ENCODE data around the gene CDC20. TPM values are rescaled to one million over a fixed set of nuclear protein-coding genes. Genes with fewer than 3 reads are reported as not detected.

The CDC20 gene
- total RNA-seq, 1 experiment from 2014 or later: 123 TPM

- Mint-ChIP-seq H3K27me3 (ENCODE audit: insufficient read depth, unreplicated experiment) (no peaks in the 10 kb centered on the region), H3K36me3 (ENCODE audit: insufficient read depth, unreplicated experiment) (peaks cover 67% of the 10 kb centered on the region), H3K9me3 (ENCODE audit: unreplicated experiment) (no peaks in the 10 kb centered on the region), H3K4me1 (ENCODE audit: low read depth, unreplicated experiment) (peaks cover 40% of the 10 kb centered on the region), H3K27ac (ENCODE audit: unreplicated experiment) (no peak overlapping the region), H3K4me3 (ENCODE audit: unreplicated experiment) (peak overlapping the region; percentile 93)
- DNase-seq: no peak
- Histone ChIP-seq H3K4me1 (peaks cover 40% of the 10 kb centered on the region), H3K9me3 (no peaks in the 10 kb centered on the region), H3K4me3 (ENCODE audit: low read depth, low read length) (no peak overlapping the region), H3K27me3 (replicated peaks; ENCODE audit: control insufficient read depth, insufficient read depth, low read length) (no peaks in the 10 kb centered on the region), H3K36me3 (ENCODE audit: control insufficient read depth, insufficient read depth, low read length) (peaks cover 7% of the 10 kb centered on the region)
- ChIA-PET POLR2A (no interaction called here), CTCF (no interaction called here)
- intact Hi-C loops (cut with micrococcal nuclease; ENCODE audit: unreplicated experiment): no loop called here
- TF ChIP-seq, protein P1, sequence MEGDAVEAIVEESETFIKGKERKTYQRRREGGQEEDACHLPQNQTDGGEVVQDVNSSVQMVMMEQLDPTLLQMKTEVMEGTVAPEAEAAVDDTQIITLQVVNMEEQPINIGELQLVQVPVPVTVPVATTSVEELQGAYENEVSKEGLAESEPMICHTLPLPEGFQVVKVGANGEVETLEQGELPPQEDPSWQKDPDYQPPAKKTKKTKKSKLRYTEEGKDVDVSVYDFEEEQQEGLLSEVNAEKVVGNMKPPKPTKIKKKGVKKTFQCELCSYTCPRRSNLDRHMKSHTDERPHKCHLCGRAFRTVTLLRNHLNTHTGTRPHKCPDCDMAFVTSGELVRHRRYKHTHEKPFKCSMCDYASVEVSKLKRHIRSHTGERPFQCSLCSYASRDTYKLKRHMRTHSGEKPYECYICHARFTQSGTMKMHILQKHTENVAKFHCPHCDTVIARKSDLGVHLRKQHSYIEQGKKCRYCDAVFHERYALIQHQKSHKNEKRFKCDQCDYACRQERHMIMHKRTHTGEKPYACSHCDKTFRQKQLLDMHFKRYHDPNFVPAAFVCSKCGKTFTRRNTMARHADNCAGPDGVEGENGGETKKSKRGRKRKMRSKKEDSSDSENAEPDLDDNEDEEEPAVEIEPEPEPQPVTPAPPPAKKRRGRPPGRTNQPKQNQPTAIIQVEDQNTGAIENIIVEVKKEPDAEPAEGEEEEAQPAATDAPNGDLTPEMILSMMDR (IDR thresholded peaks at IDR 0.05; ENCODE audit: insufficient read depth in 1 of 2, low read depth in 1 of 2, low read length in 1 of 2, severe bottlenecking in 1 of 2, unreplicated experiment in 1 of 2): no peak
- BruUV-seq (replicated peaks): no TSS peak
These were observed 1.8 kb downstream of the CDC20 start for GRCh38 chr1:43360616-43361015.

DNA sequence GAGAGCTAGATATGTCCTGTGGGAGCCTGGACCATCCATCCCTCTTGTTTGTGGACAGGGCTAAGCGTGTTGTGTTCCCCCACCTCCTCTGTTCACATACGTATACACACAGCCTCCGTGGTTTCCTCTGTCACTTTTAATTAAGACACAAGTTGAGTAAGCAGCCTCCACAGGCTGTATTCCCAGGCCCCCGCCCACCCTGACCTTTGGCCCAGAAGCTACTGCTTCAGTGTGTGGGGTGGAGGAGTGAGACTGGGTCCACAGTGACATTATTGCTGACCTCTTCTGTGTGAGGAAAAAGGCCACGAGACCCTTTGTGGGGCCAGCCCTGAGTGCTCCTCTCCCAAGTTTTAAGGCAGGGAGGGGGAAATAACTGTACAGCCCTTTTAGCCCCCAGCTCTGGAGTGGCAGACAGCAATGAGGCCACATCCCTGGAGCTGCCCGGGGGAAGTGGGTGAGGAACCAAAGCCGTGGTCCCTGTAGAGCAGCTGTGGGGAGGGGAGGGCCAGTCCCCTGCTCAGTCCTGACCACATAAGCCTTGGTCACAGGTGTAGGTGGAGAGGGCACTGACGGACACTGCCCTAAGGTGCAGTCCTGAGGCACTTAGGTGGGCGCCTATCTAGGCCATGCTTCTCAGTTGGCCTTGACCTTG, 4.6 kb downstream of the CDC20 start:
- CTCF ChIA-PET: no interaction called here
- peak overlapping the region; percentile 46 for H3K27ac Mint-ChIP-seq (ENCODE audit: unreplicated experiment)
- DNase-seq: peak in 1 of 2 experiments; percentile 60
- H3K9me3 ChIP-seq: no peaks in the 10 kb centered on the region
- peaks cover 76% of the 10 kb centered on the region for H3K36me3 Mint-ChIP-seq (ENCODE audit: insufficient read depth, unreplicated experiment)
- no peak overlapping the region for H3K4me3 Mint-ChIP-seq (ENCODE audit: unreplicated experiment)
- peaks cover 48% of the 10 kb centered on the region for H3K4me1 Mint-ChIP-seq (ENCODE audit: low read depth, unreplicated experiment)
- TF ChIP-seq, protein P1 (IDR thresholded peaks at IDR 0.05; ENCODE audit: insufficient read depth in 1 of 2, low read depth in 1 of 2, low read length in 1 of 2, severe bottlenecking in 1 of 2, unreplicated experiment in 1 of 2): no peak
- peaks cover 45% of the 10 kb centered on the region for H3K4me1 ChIP-seq
- H3K27me3 ChIP-seq (replicated peaks; ENCODE audit: control insufficient read depth, insufficient read depth, low read length): no peaks in the 10 kb centered on the region
- no peaks in the 10 kb centered on the region for H3K9me3 Mint-ChIP-seq (ENCODE audit: unreplicated experiment)
- peaks cover 7% of the 10 kb centered on the region for H3K36me3 ChIP-seq (ENCODE audit: control insufficient read depth, insufficient read depth, low read length)
- intact Hi-C loops (cut with micrococcal nuclease; ENCODE audit: unreplicated experiment): no loop called here
- H3K4me3 ChIP-seq (ENCODE audit: low read depth, low read length): no peak overlapping the region
- no TSS peak for BruUV-seq (replicated peaks)
- POLR2A ChIA-PET: interaction anchor here (0.6 to 0.7 kb wide), 2 partner anchors 26 to 211 kb away, joined by 3 to 5 read pairs; partner anchors contain the start of genes MED8 and SZT2
- H3K27me3 Mint-ChIP-seq (ENCODE audit: insufficient read depth, unreplicated experiment): no peaks in the 10 kb centered on the region

GRCh38 chr1:43363935-43364525, 5.2 kb downstream of the CDC20 start:
- H3K4me3 ChIP-seq (ENCODE audit: low read depth, low read length): no peak overlapping the region
- Mint-ChIP-seq H3K4me3 (ENCODE audit: unreplicated experiment) (no peak overlapping the region), H3K36me3 (ENCODE audit: insufficient read depth, unreplicated experiment) (peaks cover 70% of the 10 kb centered on the region), H3K4me1 (ENCODE audit: low read depth, unreplicated experiment) (peaks cover 48% of the 10 kb centered on the region), H3K27me3 (ENCODE audit: insufficient read depth, unreplicated experiment) (no peaks in the 10 kb centered on the region), H3K9me3 (ENCODE audit: unreplicated experiment) (no peaks in the 10 kb centered on the region), H3K27ac (ENCODE audit: unreplicated experiment) (no peak overlapping the region)
- POLR2A ChIA-PET: interaction anchor here (0.6 to 0.7 kb wide), 2 partner anchors 25 to 212 kb away, joined by 3 to 5 read pairs; partner anchors contain the start of genes MED8 and SZT2
- DNase-seq: no peak
- peaks cover 45% of the 10 kb centered on the region for H3K4me1 ChIP-seq
- peaks cover 7% of the 10 kb centered on the region for H3K36me3 ChIP-seq (ENCODE audit: control insufficient read depth, insufficient read depth, low read length)
- H3K27me3 ChIP-seq (replicated peaks; ENCODE audit: control insufficient read depth, insufficient read depth, low read length): no peaks in the 10 kb centered on the region
- TF ChIP-seq, protein P1 (IDR thresholded peaks at IDR 0.05; ENCODE audit: insufficient read depth in 1 of 2, low read depth in 1 of 2, low read length in 1 of 2, severe bottlenecking in 1 of 2, unreplicated experiment in 1 of 2): no peak
- TSS peak; percentile 21 for BruUV-seq (replicated peaks)
- CTCF ChIA-PET: no interaction called here
- H3K9me3 ChIP-seq: no peaks in the 10 kb centered on the region
- intact Hi-C loops (cut with micrococcal nuclease; ENCODE audit: unreplicated experiment): no loop called here

Data from Caco-2 (cell line).